ENCODE measurements around the gene PTX3. TPM values are rescaled to one million over a fixed set of nuclear protein-coding genes. Genes with fewer than 3 reads are reported as not detected.

The PTX3 gene
- total and polyA plus RNA-seq, 5 donors from 2014 or later = 0.20 TPM; not detected in 4

GRCh38 chr3:157428853-157429252 lies 7.8 kb upstream of the PTX3 start:
- no peak overlapping the region for H3K4me3 Mint-ChIP-seq
- Histone ChIP-seq H3K9me3 (ENCODE audit: control insufficient read depth in 2 of 2, low read length in 2 of 2) (no peaks in the 10 kb centered on the region), H3K36me3 (ENCODE audit: control insufficient read depth, insufficient read depth, low read length) (no peaks in the 10 kb centered on the region), H3K27ac (ENCODE audit: insufficient read depth, low read length, poor library complexity, severe bottlenecking) (no peak overlapping the region), H3K4me1 (ENCODE audit: control insufficient read depth, insufficient read depth, low read length, poor library complexity, severe bottlenecking) (no peaks in the 10 kb centered on the region), H3K4me3 (ENCODE audit: low read depth, low read length) (no peak overlapping the region), H3K27me3 (ENCODE audit: control insufficient read depth, insufficient read depth, low read length) (peaks cover 3% of the 10 kb centered on the region)
- H3K27me3 Mint-ChIP-seq = peaks cover 15% of the 10 kb centered on the region
- H3K36me3 Mint-ChIP-seq = no peaks in the 10 kb centered on the region
- H3K27ac Mint-ChIP-seq = no peak overlapping the region
- ATAC-seq (ENCODE audit: low read depth in 2 of 2) (no peak), DNase-seq (no peak)
- no peaks in the 10 kb centered on the region for H3K4me1 Mint-ChIP-seq
- peaks cover 0 to 5% (median 0%) of the 10 kb centered on the region in 7 donors for H3K9me3 Mint-ChIP-seq

- Mint-ChIP-seq H3K27me3 (peaks cover 19% of the 10 kb centered on the region), H3K36me3 (no peaks in the 10 kb centered on the region), H3K4me1 (no peaks in the 10 kb centered on the region), H3K4me3 (no peak overlapping the region), H3K9me3 (peaks cover 0 to 4% (median 0%) of the 10 kb centered on the region in 7 donors), H3K27ac (no peak overlapping the region)
- DNase-seq (no peak), ATAC-seq (ENCODE audit: low read depth in 2 of 2) (no peak)
- no peaks in the 10 kb centered on the region for H3K9me3 ChIP-seq (ENCODE audit: control insufficient read depth in 2 of 2, low read length in 2 of 2)
- no peak overlapping the region for H3K27ac ChIP-seq (ENCODE audit: insufficient read depth, low read length, poor library complexity, severe bottlenecking)
- H3K4me1 ChIP-seq (ENCODE audit: control insufficient read depth, insufficient read depth, low read length, poor library complexity, severe bottlenecking) = no peaks in the 10 kb centered on the region
- H3K27me3 ChIP-seq (ENCODE audit: control insufficient read depth, insufficient read depth, low read length) = peaks cover 4% of the 10 kb centered on the region
- H3K4me3 ChIP-seq (ENCODE audit: low read depth, low read length) = no peak overlapping the region
- H3K36me3 ChIP-seq (ENCODE audit: control insufficient read depth, insufficient read depth, low read length) = no peaks in the 10 kb centered on the region
Observed at GRCh38 chr3:157429708-157430107, 6.9 kb upstream of the PTX3 start.

- Histone ChIP-seq H3K9me3 (ENCODE audit: control insufficient read depth in 2 of 2, low read length in 2 of 2) (no peaks in the 10 kb centered on the region), H3K27ac (ENCODE audit: insufficient read depth, low read length, poor library complexity, severe bottlenecking) (no peak overlapping the region), H3K27me3 (ENCODE audit: control insufficient read depth, insufficient read depth, low read length) (peaks cover 13% of the 10 kb centered on the region), H3K4me3 (ENCODE audit: low read depth, low read length) (no peak overlapping the region), H3K36me3 (ENCODE audit: control insufficient read depth, insufficient read depth, low read length) (no peaks in the 10 kb centered on the region), H3K4me1 (ENCODE audit: control insufficient read depth, insufficient read depth, low read length, poor library complexity, severe bottlenecking) (no peaks in the 10 kb centered on the region)
- ATAC-seq (ENCODE audit: low read depth in 2 of 2) = no peak
- H3K4me3 Mint-ChIP-seq = peak overlapping the region in 1 of 4 donors; percentile 28
- H3K4me1 Mint-ChIP-seq = peaks cover 0 to 6% (median 0%) of the 10 kb centered on the region in 4 donors
- H3K9me3 Mint-ChIP-seq = peaks cover 0 to 1% (median 0%) of the 10 kb centered on the region in 7 donors
- DNase-seq = no peak
- H3K27me3 Mint-ChIP-seq = peaks cover 44% of the 10 kb centered on the region
- H3K36me3 Mint-ChIP-seq = peaks cover 3% of the 10 kb centered on the region
- H3K27ac Mint-ChIP-seq = no peak overlapping the region
Observed at GRCh38 chr3:157438194-157438730, 1.6 kb downstream of the PTX3 start.

- Histone ChIP-seq H3K27me3 (ENCODE audit: control insufficient read depth, insufficient read depth, low read length) (peaks cover 6% of the 10 kb centered on the region), H3K9me3 (ENCODE audit: control insufficient read depth in 2 of 2, low read length in 2 of 2) (no peaks in the 10 kb centered on the region), H3K27ac (ENCODE audit: insufficient read depth, low read length, poor library complexity, severe bottlenecking) (no peak overlapping the region), H3K4me1 (ENCODE audit: control insufficient read depth, insufficient read depth, low read length, poor library complexity, severe bottlenecking) (no peaks in the 10 kb centered on the region), H3K36me3 (ENCODE audit: control insufficient read depth, insufficient read depth, low read length) (no peaks in the 10 kb centered on the region), H3K4me3 (ENCODE audit: low read depth, low read length) (no peak overlapping the region)
- peaks cover 3% of the 10 kb centered on the region for H3K36me3 Mint-ChIP-seq
- peaks cover 25% of the 10 kb centered on the region for H3K27me3 Mint-ChIP-seq
- no peak overlapping the region for H3K4me3 Mint-ChIP-seq
- no peak overlapping the region for H3K27ac Mint-ChIP-seq
- no peak for DNase-seq
- ATAC-seq (ENCODE audit: low read depth in 2 of 2) = no peak
- peaks cover 0 to 1% (median 0%) of the 10 kb centered on the region in 7 donors for H3K9me3 Mint-ChIP-seq
- H3K4me1 Mint-ChIP-seq = peaks cover 0 to 6% (median 0%) of the 10 kb centered on the region in 4 donors
Observed at GRCh38 chr3:157441102-157441624, 4.5 kb downstream of the PTX3 start.

GRCh38 chr3:157442729-157443128 lies 6.1 kb downstream of the PTX3 start:
- no peaks in the 10 kb centered on the region for H3K9me3 Mint-ChIP-seq
- H3K4me1 Mint-ChIP-seq = no peaks in the 10 kb centered on the region
- H3K4me3 ChIP-seq (ENCODE audit: low read depth, low read length) = no peak overlapping the region
- H3K9me3 ChIP-seq (ENCODE audit: control insufficient read depth in 2 of 2, low read length in 2 of 2) = no peaks in the 10 kb centered on the region
- H3K27me3 Mint-ChIP-seq = peaks cover 13% of the 10 kb centered on the region
- H3K27ac ChIP-seq (ENCODE audit: insufficient read depth, low read length, poor library complexity, severe bottlenecking) = no peak overlapping the region
- H3K4me1 ChIP-seq (ENCODE audit: control insufficient read depth, insufficient read depth, low read length, poor library complexity, severe bottlenecking) = no peaks in the 10 kb centered on the region
- no peaks in the 10 kb centered on the region for H3K36me3 ChIP-seq (ENCODE audit: control insufficient read depth, insufficient read depth, low read length)
- H3K36me3 Mint-ChIP-seq = no peaks in the 10 kb centered on the region
- no peak overlapping the region for H3K27ac Mint-ChIP-seq
- H3K4me3 Mint-ChIP-seq = no peak overlapping the region
- no peak for ATAC-seq (ENCODE audit: low read depth in 2 of 2)
- no peak for DNase-seq
- H3K27me3 ChIP-seq (ENCODE audit: control insufficient read depth, insufficient read depth, low read length) = peaks cover 4% of the 10 kb centered on the region

- H3K36me3 Mint-ChIP-seq = no peaks in the 10 kb centered on the region
- H3K4me1 Mint-ChIP-seq = no peaks in the 10 kb centered on the region
- H3K27me3 ChIP-seq (ENCODE audit: control insufficient read depth, insufficient read depth, low read length) = peaks cover 3% of the 10 kb centered on the region
- H3K4me3 Mint-ChIP-seq = no peak overlapping the region
- no peak overlapping the region for H3K27ac ChIP-seq (ENCODE audit: insufficient read depth, low read length, poor library complexity, severe bottlenecking)
- no peaks in the 10 kb centered on the region for H3K9me3 Mint-ChIP-seq
- ATAC-seq (ENCODE audit: low read depth in 2 of 2) (no peak), DNase-seq (no peak)
- no peak overlapping the region for H3K4me3 ChIP-seq (ENCODE audit: low read depth, low read length)
- no peaks in the 10 kb centered on the region for H3K4me1 ChIP-seq (ENCODE audit: control insufficient read depth, insufficient read depth, low read length, poor library complexity, severe bottlenecking)
- H3K36me3 ChIP-seq (ENCODE audit: control insufficient read depth, insufficient read depth, low read length) = no peaks in the 10 kb centered on the region
- H3K27me3 Mint-ChIP-seq = peaks cover 1% of the 10 kb centered on the region
- H3K27ac Mint-ChIP-seq = no peak overlapping the region
- no peaks in the 10 kb centered on the region for H3K9me3 ChIP-seq (ENCODE audit: control insufficient read depth in 2 of 2, low read length in 2 of 2)
Observed at GRCh38 chr3:157443905-157444796, 7.5 kb downstream of the PTX3 start.

GRCh38 chr3:157444797-157445184 lies 8.1 kb downstream of the PTX3 start:
- H3K9me3 Mint-ChIP-seq = no peaks in the 10 kb centered on the region
- Histone ChIP-seq H3K9me3 (ENCODE audit: control insufficient read depth in 2 of 2, low read length in 2 of 2) (no peaks in the 10 kb centered on the region), H3K4me3 (ENCODE audit: low read depth, low read length) (no peak overlapping the region), H3K27me3 (ENCODE audit: control insufficient read depth, insufficient read depth, low read length) (no peaks in the 10 kb centered on the region), H3K27ac (ENCODE audit: insufficient read depth, low read length, poor library complexity, severe bottlenecking) (no peak overlapping the region), H3K36me3 (ENCODE audit: control insufficient read depth, insufficient read depth, low read length) (no peaks in the 10 kb centered on the region), H3K4me1 (ENCODE audit: control insufficient read depth, insufficient read depth, low read length, poor library complexity, severe bottlenecking) (no peaks in the 10 kb centered on the region)
- H3K4me1 Mint-ChIP-seq = no peaks in the 10 kb centered on the region
- no peak overlapping the region for H3K27ac Mint-ChIP-seq
- no peaks in the 10 kb centered on the region for H3K36me3 Mint-ChIP-seq
- no peak for DNase-seq
- no peak overlapping the region for H3K4me3 Mint-ChIP-seq
- H3K27me3 Mint-ChIP-seq = no peaks in the 10 kb centered on the region
- no peak for ATAC-seq (ENCODE audit: low read depth in 2 of 2)
